Measurements from ENCODE around the gene CPZ. TPM values are rescaled to one million over a fixed set of nuclear protein-coding genes. Genes with fewer than 3 reads are reported as not detected.
A peak's percentile ranks its signal among the peaks of the same experiment; 100 is the strongest.

Gene CPZ
- total RNA-seq (2014; rRNA removed; shearing (Covaris generic)) = not detected in 2 replicates
- not detected in 2 replicates for polyA plus RNA-seq (2015; cell fraction: cytosol; rRNA removed)
- not detected in 2 replicates for polyA plus RNA-seq (2015; cell fraction: nucleus; rRNA removed)

DNA sequence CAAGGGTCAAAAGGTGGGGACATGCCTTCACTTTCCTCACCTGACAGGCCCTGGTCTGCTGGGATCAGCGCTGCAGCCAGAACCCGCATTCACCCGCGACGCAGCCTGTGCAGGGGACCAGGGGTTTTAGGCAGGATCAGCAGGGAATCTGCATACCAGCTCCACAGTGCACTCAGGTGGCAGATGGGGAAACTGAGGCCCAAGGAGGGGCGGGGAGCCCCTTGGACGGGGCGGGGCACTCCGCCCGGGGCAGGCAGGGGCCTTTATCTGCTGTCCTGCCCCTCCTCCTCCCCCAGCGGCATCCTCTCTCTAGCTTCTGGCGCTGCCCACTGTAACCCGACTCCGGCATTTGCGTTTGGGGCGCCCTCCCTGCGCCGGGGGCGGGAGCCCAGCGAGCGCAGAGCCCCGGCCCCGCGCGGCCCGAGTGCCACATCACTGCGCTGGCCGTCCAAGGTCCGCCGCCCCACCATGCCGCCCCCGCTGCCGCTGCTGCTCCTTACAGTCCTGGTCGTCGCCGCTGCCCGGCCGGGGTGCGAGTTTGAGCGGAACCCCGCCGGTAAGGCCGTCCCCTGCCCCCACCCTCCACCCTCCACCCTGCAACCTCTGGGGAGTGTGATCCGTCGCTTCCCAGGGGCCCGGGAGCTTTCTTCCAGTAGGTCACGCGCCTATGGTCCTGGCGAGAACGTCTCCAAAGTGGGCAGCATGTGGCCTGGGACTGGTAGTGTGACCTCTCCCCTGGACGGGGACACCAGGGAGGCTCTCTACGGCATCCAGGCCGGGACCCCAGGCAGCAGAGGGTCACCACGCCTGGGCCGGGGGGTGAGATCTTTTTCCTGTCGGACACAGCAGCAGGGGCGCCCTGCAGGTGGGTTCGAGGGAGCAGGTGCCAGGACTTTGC is at the start of gene CPZ:
CPZ (plus strand) TSS at position 400 of the 898 bp plus-strand sequence; CDS start at position 469, 69 bp downstream.
- DNase-seq (ENCODE audit: low read depth, low spot score) = no peak
- in situ Hi-C loops (cut with HindIII; ENCODE audit: low pct_unique_long_range_greater_than_20kb, low sequenced_read_pairs) = no loop called here

DNA sequence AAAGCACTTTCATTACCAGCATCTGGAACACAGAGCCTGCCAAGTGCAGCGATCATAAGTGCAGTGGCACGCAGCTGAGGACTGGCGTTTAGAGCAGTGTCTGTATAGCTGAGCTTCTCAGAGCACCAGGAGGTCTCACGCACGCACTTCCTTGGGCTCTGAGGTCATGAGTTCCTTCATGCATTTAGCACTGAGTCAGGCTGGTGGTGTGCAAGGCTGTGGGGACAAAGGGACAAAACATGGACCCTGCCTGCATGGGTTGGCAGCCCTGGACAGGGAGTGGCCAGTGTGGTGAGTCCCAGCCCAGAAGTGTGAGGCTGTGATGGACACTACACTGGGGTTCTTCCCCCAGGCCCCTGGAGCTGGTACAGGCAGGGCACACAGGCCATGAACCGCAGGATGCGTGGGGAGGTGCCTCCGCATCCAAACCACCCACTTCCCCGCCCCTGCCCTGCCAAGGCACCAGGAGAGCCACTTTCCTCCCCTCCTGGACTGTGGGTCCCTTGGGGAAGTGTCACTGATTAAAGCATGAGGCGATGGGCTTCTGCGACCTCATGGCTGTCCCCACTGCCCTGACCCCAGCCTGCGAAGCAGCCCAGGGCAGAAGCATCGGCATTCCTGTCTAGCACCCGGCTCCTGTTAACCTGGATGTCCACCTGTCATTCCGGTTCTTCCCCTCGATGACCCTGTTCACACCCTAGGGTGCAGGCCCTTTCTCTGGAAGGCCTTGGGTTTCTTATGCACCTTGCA is 49.6 kb upstream of the CPZ start:
- in situ Hi-C loops (cut with HindIII; ENCODE audit: low pct_unique_long_range_greater_than_20kb, low sequenced_read_pairs) = no loop called here
- no peak for DNase-seq (ENCODE audit: low read depth, low spot score)

DNA sequence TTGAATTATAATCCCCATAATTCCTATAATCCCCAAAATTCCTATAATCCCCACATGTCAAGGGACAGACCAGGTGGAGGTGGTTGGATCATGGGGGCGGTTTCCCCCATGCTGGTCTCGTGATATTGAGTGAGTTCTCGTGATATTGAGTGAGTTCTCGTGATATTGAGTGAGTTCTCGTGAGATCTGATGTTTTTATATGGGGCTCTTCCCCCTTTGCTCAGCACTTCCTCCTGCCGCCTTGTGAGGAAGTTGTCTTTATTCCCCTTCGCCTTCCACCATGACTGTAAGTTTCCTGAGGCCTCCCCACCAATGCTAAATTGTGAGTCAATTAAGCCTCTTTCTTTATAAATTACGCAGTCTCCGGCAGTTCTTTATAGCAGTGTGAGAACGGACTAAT is 48.9 kb upstream of the CPZ start:
- in situ Hi-C loops (cut with HindIII; ENCODE audit: low pct_unique_long_range_greater_than_20kb, low sequenced_read_pairs) = no loop called here
- no peak for DNase-seq (ENCODE audit: low read depth, low spot score)

DNA sequence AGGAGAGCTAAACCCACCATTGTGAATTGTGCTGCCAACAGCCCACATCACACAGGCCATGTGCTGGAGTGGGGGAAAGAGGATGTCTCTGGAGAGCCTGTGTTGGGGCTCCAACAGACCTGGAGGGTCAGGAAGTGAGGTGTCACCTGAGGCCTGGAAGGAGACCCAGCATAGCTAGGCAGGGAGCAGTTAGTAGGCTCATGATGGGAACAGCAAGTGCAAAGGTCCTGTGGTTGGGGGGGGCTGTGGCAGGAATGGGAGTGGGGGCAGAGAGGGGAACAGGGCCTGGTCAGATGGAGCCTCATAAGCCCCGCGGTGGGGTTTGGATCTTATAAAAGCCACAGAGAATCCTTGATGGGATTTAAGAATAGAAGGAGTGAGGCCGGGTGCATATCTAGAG is 48.3 kb upstream of the CPZ start:
- in situ Hi-C loops (cut with HindIII; ENCODE audit: low pct_unique_long_range_greater_than_20kb, low sequenced_read_pairs) = no loop called here
- DNase-seq (ENCODE audit: low read depth, low spot score) = no peak

DNA sequence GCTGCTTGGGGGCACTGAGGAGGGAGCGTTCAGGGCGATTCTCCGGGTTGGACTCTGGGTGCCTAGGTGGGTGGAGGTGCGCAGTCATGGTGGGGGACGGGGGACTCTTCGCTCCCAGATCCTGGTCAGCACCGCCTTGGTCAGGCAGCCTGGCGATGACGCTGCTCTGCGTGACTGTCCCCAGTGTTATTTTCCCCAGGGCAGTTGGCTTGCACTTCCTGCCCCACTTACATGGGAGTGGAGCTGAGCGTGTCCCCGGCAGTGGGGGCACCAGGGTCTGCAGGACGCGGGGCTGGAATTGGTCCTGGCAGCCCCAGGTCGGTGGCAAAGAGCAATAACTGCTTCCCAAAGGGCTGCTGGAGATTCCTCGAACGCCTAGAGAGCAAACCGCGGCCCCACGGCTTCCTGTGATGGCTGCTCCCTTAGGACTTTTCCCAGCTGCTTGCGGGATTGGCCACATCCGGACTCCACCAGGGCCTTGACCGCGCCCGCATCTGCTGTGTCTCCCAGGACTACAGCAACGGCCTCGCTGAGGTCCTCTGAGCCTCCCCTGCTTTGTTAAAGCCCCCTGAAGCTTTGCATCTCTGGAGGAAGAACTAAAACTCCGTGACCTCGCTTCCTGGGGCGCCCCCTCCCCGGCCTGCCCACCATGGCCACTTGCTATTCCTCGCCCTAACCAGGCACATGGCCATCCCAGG is 47.7 kb upstream of the CPZ start:
- DNase-seq (ENCODE audit: low read depth, low spot score) = peak; percentile 32
- in situ Hi-C loops (cut with HindIII; ENCODE audit: low pct_unique_long_range_greater_than_20kb, low sequenced_read_pairs) = no loop called here

DNA sequence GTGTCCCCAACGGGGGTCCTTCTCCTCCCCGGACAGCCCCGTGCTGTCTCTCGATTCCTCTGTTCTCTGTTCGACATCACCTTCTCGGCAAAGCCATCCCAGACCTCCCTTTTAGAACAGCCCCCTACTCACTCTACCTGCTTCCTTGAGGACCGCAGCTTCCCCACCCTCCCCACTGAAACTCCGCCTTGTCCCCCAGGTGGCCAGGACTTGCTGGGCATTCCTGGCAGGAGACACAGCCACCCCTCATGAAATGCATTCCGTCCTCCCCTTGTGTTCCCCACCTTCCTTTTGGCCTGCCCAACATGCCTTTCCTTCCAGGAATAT is 47.2 kb upstream of the CPZ start:
- DNase-seq (ENCODE audit: low read depth, low spot score) = no peak
- in situ Hi-C loops (cut with HindIII; ENCODE audit: low pct_unique_long_range_greater_than_20kb, low sequenced_read_pairs) = no loop called here

DNA sequence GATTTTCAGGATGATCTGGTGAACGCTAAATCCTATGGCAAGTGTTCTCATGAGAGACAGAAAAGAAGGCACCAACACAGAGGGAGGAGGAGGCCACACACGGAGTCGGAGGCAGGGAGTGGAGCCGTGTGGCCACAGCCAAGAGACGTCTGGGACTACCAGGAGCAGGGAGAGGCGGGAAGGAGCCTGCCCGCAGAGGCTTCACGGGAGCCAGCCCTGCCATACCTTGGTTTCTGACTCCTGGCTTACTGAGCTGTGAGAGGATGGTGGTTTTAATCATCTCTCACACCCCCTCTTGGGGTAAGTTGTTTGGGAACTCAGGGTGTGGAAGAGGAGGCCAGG is 45.8 kb upstream of the CPZ start:
- in situ Hi-C loops (cut with HindIII; ENCODE audit: low pct_unique_long_range_greater_than_20kb, low sequenced_read_pairs) = no loop called here
- DNase-seq (ENCODE audit: low read depth, low spot score) = no peak

DNA sequence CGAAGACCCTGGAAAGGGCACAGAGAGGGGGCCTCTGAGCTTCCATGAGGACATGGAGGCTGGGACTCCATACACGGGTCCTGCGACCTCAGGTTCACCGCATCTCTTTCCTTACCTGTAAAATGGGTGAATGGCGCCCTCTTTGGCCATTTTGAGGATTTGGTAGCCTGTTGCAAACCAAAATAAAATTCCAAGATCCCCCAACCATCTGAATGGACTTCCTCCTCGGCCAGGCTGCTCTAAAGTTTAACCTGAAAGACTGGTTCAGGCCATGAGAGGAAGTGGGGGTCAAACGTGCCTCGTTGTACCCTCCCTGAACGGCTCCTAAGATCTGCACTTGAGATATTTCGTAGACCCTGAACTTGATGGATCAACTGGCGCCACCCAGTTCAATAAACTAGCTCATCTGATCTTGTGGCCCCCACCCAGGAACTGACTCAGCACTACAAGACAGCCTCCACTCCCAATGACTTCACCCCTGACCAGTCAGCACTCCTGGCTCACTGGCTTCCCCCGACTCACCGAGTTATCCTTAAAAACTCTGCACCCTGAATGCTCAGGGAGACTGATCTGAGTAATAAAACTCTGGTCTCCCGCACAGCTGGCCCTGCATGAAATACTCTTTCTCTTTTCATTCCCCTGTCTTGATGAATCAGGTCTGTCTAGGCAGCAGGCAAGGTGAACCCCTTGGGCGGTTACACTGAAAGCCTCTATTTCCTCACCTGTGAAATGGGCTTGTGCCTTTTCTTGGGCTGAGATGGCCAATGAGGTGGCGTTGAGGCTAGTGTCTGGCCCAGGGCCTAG is 45.3 kb upstream of the CPZ start:
- in situ Hi-C loops (cut with HindIII; ENCODE audit: low pct_unique_long_range_greater_than_20kb, low sequenced_read_pairs) = no loop called here
- peak; percentile 63 for DNase-seq (ENCODE audit: low read depth, low spot score)

DNA sequence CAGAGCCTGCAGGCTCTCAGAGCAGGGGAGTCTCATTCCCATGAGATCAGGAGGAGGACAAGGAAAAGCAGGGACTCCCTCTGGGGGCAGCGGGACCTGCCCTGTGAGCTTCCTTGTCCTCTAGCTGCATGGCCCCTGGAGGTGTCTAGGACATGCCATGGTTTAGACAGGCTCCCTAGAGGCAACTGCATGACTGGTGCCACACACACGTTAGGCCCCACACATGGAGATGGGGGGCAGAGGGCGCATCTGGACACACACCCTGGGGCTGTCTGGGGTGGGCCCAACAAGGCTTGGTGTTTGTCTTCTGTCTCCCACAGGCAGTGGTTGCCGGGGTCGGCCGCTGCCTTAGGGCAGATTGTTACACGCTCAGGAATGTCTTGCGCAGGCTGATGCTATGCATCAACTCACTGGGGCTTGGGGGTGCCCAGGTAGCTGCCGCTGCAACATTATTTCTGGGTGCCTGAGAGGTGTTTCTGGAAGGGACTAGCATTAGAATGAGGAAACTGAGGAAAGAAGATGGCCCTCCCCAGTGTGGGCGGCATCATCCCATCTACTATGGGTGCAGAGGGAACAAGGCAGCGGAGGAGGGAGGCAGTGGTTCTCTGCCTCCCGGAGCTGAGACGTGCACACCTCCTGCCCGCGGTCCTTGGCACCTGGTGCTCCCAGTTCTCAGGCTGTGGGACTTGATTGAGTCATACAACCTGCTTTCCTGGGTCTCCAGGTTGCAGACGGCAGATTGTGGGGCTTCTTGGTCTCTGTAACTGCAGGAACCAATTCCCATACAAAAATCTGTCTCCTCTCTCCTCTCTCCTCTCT is 44.4 kb upstream of the CPZ start:
- in situ Hi-C loops (cut with HindIII; ENCODE audit: low pct_unique_long_range_greater_than_20kb, low sequenced_read_pairs) = no loop called here
- no peak for DNase-seq (ENCODE audit: low read depth, low spot score)

DNA sequence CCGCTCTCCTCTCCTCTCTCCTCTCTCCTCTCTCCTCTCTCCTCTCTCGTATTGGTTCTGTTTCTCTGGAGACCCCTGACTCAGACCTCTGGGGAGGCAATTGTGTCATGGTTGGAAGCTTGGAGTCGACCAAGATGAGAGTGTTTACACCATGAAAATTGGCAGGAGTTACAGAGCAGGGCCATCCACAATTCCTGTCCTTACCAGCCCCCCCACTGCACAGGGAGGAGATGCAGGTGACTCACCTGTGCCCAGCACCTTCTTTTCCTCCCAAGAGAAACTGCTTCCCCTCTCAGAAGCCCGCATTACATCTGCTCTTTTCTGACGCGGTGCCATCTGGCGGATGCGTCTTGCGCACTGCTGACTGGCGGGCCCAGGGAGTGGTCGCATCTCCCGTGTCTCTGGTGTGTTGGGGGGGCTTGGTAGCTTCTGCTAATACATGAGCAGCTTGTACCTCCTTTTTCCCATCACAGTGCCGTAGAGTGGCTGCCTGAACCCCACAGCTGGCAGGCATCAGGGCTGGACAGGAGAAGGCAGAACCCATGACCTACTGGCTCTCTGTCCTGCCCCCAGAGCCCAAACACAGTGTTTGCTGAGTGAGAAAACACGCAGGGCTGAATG is 43.7 kb upstream of the CPZ start:
- in situ Hi-C loops (cut with HindIII; ENCODE audit: low pct_unique_long_range_greater_than_20kb, low sequenced_read_pairs) = no loop called here
- no peak for DNase-seq (ENCODE audit: low read depth, low spot score)

DNA sequence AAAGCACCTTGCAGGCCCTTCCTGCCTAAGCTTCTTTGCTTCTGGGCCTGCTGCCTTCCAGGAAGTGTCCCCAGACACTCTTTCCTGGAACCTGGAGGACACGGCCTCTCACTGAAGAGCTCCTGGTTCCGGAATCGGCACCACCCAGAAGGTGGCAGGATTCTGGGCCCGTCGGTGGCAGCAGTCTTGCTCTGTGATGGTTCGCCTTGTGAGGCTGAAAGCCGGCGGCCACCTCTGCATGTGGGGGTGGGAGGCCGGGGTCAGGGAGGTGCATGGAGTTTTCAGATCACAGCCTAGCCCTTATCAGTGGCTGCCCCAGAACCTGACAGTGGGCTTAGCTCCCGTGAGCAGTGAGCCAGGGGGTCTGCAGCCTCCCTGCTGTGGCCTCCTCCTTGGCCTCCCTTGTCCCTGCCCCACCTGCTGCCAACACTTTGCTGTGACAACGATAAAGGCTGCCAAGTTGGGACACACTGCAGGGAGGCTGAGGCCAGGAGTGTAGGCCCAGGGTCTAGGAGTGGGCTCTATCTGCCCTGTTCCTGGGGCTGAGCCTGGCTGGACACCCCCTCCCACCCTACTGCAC is 43.1 kb upstream of the CPZ start:
- DNase-seq (ENCODE audit: low read depth, low spot score) = no peak
- in situ Hi-C loops (cut with HindIII; ENCODE audit: low pct_unique_long_range_greater_than_20kb, low sequenced_read_pairs) = no loop called here

DNA sequence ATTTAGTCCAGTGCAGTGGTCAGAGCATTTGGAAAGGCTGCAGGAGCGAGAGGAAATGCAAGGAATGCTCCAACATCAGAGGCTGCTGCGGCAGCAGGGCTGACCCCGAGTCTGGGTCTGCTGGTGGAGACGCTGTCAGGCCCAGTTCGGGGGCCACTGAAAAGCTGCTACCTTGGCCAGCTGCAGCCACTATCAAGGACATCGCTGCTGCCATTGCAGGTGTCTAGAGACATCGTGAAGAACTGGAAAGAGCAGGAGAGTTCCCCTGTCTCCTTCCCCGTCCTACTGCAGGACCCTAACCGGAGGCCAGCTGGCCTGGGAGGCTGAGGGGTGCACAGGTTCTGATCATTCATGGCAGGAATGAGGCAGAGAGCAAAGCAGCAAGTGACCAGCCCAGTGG is 41.9 kb upstream of the CPZ start:
- no peak for DNase-seq (ENCODE audit: low read depth, low spot score)
- in situ Hi-C loops (cut with HindIII; ENCODE audit: low pct_unique_long_range_greater_than_20kb, low sequenced_read_pairs) = no loop called here

DNA sequence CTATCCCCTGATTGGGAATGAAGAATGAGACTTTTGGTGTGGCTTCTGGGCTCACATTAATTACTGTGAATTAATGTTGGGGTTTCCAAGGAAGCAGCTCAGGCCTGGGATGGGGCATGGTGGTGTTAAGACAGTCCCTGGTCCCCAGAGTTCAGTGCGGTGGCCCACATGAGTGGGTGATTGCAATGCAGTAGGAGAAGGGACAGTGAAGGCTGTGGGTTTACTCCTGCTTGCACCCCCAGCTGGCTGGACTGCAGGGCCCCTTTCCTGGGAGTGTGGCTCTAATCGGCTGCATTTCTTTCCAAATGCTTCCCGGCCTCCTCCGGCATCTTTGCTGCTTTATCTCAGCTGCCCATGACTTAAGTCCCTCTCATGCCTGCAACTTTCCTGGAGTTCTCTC is 40.5 kb upstream of the CPZ start:
- DNase-seq (ENCODE audit: low read depth, low spot score) = no peak
- in situ Hi-C loops (cut with HindIII; ENCODE audit: low pct_unique_long_range_greater_than_20kb, low sequenced_read_pairs) = no loop called here

DNA sequence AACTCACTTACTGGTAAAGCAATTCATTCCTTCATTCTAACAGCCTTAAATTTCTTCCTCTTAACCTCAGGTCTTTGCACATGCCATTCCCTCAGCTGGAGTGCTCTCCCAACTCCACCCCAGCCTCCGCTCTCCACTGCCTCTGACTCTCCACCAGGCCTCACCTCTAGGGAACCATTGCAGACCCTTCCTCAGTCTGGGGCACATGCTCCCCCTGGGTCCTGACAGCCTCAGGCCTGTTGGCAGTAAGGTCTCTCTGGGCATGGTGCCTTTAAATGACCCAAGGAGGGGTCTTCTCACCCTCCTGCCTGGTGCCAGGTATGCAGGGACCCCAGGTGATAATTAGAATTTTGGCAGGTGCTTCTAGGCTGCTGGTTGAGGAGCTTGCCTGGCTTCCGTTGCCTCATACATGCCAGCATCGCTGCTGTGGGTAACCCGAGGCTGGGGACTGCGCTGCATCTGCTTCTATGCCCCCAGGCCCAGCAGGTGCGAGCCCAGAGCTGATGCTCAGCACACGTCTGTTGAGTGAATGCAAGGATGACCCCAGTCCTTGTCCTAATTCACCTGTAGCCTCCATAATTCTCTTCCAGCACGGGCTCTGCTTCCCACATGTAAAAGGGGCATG is 39.9 kb upstream of the CPZ start:
- in situ Hi-C loops (cut with HindIII; ENCODE audit: low pct_unique_long_range_greater_than_20kb, low sequenced_read_pairs) = no loop called here
- no peak for DNase-seq (ENCODE audit: low read depth, low spot score)

DNA sequence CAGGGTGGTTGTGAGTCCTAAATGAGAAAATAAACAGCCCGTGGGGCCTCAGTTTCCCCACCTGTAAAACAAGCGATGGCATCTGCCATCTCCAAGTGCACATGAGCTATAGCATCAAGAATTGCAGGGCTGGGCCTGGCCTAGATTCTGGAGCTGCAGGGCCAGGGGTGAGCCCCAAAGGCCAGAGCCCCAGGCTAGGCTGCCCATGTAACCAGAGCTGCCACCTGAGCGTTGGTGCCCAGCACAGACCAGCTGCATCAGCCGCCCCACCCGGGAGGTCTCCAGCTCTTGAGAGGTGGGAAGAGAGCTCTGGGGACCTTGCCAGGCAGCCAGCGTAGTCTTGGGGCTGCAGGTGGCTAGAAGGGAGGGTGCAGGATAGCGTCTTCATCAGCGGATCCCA is 39.3 kb upstream of the CPZ start:
- in situ Hi-C loops (cut with HindIII; ENCODE audit: low pct_unique_long_range_greater_than_20kb, low sequenced_read_pairs) = no loop called here
- DNase-seq (ENCODE audit: low read depth, low spot score) = no peak

DNA sequence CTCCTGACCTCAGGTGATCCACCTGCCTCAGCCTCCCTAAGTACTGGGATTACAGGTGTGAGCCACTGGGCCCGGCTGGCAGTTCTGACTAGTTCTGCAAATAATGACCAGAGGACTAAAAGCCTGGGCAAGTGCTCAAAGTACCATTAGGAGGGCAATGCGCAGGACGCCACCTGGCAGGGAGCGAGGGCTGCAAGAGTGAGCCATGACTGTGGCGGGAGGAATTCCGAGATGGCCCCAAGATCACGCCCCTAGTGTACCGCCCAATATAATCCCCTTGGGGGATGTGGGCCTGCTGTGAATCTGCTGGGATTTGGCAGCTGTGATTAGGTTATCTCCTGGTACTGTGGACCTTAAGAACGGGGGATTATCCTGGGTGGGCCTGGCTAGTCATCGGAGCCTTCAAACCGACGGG is 38.6 kb upstream of the CPZ start:
- in situ Hi-C loops (cut with HindIII; ENCODE audit: low pct_unique_long_range_greater_than_20kb, low sequenced_read_pairs) = no loop called here
- DNase-seq (ENCODE audit: low read depth, low spot score) = no peak
